SIG-M5 treated with dmso at 0.1 percent for 504 hours (cell line): ENCODE data around the gene LYL1.

ENCODE experiments used
- DNase-seq: peaks from one replicate; lab custom pipeline; 2025; ENCODE audit not compliant: unreplicated experiment; lab: John Stamatoyannopoulos, UW

Gene LYL1

GRCh38 chr19:13060233-13060963, 42.3 kb downstream of the LYL1 start:
- no peak for DNase-seq

DNA sequence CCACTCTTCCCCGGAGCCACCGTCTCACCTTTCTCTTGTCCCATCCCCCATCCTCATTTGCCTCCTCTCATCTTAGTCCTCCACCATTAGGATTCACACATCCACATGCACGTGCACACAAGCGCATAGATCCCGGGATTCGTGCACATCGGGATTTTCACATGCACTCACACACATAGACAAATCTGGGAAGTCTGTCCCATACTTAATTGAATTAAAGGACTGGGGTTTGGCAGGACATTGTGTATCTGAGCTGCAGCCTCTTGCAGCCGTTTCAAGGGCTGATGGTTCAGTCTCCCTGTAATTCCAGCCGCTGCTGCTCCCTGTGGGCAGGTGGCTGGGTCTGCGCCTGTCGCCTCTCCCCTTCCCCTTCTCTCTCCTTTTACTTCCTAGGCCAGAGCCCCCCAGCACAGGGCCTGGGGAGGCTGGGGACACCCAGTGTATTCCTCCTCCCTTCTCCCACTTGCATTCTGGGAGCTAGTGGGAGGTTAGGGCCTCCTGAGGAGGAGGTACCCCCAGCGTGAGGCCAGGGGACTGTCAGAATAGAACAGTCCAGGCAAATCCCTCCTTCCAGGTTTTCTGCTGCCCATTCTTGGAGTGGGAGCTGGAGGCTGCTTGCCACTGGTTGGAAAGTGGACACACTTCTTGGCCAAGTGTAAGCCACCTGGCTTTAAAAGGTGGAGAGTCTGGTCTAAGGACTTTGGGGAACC, 43.6 kb downstream of the LYL1 start:
- no peak for DNase-seq

- no peak for DNase-seq
These were observed 44.9 kb downstream of the LYL1 start for GRCh38 chr19:13057744-13058143.

DNA sequence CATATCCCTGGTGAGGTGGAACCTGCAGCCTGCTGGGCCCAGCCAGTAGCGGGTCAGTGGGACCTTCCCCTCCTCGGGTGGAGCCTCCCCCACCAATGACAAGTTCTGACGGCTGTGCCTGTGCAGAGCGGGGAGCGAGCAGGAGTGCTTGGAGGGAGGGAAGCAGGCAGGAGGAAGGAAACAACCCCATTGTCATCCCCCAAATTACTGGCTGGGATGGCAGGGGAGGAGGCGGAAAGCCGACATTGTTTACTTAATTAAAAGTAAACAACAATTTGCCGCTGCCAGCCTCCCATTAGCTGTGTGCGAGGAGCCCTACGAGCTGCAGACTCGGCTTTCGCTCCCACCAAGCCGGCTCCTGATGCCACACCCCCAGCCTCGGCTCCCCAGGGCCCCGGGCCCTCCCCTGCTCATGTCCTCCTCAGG, 45.5 kb downstream of the LYL1 start:
- DNase-seq, result no peak

GRCh38 chr19:13056052-13056660, 46.5 kb downstream of the LYL1 start:
- no peak for DNase-seq

GRCh38 chr19:13055213-13056051, 47.2 kb downstream of the LYL1 start:
- DNase-seq, result no peak

- no peak for DNase-seq
These were observed 47.9 kb downstream of the LYL1 start for GRCh38 chr19:13054626-13055212.

- no peak for DNase-seq
These were observed 48.7 kb downstream of the LYL1 start for GRCh38 chr19:13053761-13054625.

- no peak for DNase-seq
These were observed 49.4 kb downstream of the LYL1 start for GRCh38 chr19:13053238-13053637.

DNA sequence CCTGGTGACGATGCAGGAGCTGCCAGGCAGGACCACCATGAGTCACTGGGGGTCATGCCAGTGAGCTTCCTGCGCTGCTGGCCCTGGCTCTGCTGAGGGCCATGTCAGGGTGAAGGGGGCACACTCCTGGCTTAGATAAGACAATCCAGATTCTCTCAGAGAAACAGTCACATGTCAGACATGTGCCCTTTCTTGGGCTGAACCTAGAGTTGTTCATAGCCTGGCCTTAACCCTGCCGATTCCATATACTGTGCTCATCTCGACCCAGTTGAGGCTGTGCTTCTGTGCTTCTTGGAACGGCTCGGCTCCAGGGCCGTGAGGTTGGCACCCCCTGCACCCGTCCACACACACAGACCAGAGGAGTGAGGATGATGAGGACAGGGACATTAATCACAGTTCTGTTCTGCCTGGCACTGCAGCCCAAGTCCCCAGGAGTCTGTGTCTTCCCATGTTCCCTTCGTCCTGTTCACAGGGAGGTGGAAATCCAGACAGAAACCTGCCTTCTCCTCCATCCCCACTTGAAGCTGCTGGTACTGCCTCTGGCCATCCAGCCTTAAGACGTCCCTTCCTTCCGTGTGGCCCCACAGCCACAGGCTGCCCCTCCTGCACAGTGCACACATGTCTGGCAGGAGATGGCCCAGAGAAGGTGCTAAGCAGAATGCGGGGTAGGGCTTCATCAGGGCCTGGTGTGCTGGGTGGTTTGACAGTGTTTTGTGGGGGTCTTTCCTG, 50.0 kb downstream of the LYL1 start:
- DNase-seq, result no peak

- no peak for DNase-seq
These were observed 51.0 kb downstream of the LYL1 start for GRCh38 chr19:13051557-13052165.

DNA sequence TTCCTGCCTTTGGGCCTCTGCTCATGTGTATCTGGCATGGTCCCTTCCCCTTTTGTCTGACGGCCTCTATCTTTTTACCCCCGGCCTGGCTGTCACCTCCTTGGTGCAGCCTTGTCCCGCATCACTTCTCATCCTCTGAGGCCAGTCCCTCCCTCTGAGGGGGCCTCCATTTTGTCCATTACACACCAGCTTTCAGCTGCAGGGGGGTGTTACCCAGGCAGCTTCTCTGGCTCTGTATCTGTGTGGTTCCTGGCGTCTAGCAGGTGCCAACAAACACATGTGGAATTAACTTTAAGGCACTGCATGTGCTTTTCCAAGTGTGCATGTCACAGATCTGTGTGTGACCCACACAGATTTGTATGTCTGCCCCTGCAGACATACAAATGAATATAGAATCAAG, 52.4 kb downstream of the LYL1 start:
- DNase-seq, result no peak
